ENCODE results near the gene SEMG2. TPM values are rescaled to one million over a fixed set of nuclear protein-coding genes. Genes with fewer than 3 reads are reported as not detected.

Gene SEMG2
- total RNA-seq, 4 donors from 2014 or later: not detected

GRCh38 chr20:45193331-45193730 is 27.8 kb upstream of the SEMG2 start:
- Histone ChIP-seq H3K27ac (no peak overlapping the region), H3K27me3 (no peaks in the 10 kb centered on the region), H3K36me3 (no peaks in the 10 kb centered on the region), H3K9me3 (peaks cover 0 to 3% (median 0%) of the 10 kb centered on the region in 4 donors), H3K4me1 (no peaks in the 10 kb centered on the region), H3K4me3 (no peak overlapping the region)
- no peak for DNase-seq
- TF ChIP-seq POLR2A (IDR thresholded peaks at IDR 0.05) (no peak), CTCF (IDR thresholded peaks at IDR 0.05) (no peak)

GRCh38 chr20:45206725-45207124 is 14.4 kb upstream of the SEMG2 start, which contains the start of gene SEMG1:
SEMG1 (plus strand) TSS chr20:45207033; CDS start chr20:45207054, 21 bp downstream.
- DNase-seq: no peak
- Histone ChIP-seq H3K27ac (no peak within 1 kb of the TSS), H3K27me3 (no peaks in the 10 kb centered on the region), H3K4me1 (no peaks in the 10 kb centered on the region), H3K36me3 (no peaks in the 10 kb centered on the region), H3K9me3 (peaks cover 0 to 4% (median 0%) of the 10 kb centered on the region in 4 donors), H3K4me3 (no peak within 1 kb of the TSS)
- TF ChIP-seq POLR2A (IDR thresholded peaks at IDR 0.05) (no peak), CTCF (IDR thresholded peaks at IDR 0.05) (no peak)

- no peaks in the 10 kb centered on the region for H3K4me1 ChIP-seq
- H3K9me3 ChIP-seq: no peaks in the 10 kb centered on the region
- no peak overlapping the region for H3K4me3 ChIP-seq
- no peaks in the 10 kb centered on the region for H3K27me3 ChIP-seq
- no peak overlapping the region for H3K27ac ChIP-seq
- DNase-seq: no peak
- TF ChIP-seq CTCF (IDR thresholded peaks at IDR 0.05): no peak
- no peak for TF ChIP-seq POLR2A (IDR thresholded peaks at IDR 0.05)
- no peaks in the 10 kb centered on the region for H3K36me3 ChIP-seq
These were observed 11.2 kb upstream of the SEMG2 start for GRCh38 chr20:45209924-45210323.

- Histone ChIP-seq H3K27me3 (no peaks in the 10 kb centered on the region), H3K9me3 (no peaks in the 10 kb centered on the region), H3K27ac (no peak overlapping the region), H3K4me3 (no peak overlapping the region), H3K36me3 (no peaks in the 10 kb centered on the region), H3K4me1 (no peaks in the 10 kb centered on the region)
- TF ChIP-seq CTCF (IDR thresholded peaks at IDR 0.05): no peak
- TF ChIP-seq POLR2A (IDR thresholded peaks at IDR 0.05): no peak
- DNase-seq: no peak
These were observed 9.4 kb upstream of the SEMG2 start for GRCh38 chr20:45211569-45212474.

GRCh38 chr20:45212836-45213235 is 8.3 kb upstream of the SEMG2 start:
- no peak overlapping the region for H3K27ac ChIP-seq
- DNase-seq: no peak
- no peaks in the 10 kb centered on the region for H3K4me1 ChIP-seq
- no peaks in the 10 kb centered on the region for H3K36me3 ChIP-seq
- no peak for TF ChIP-seq CTCF (IDR thresholded peaks at IDR 0.05)
- no peaks in the 10 kb centered on the region for H3K9me3 ChIP-seq
- H3K4me3 ChIP-seq: no peak overlapping the region
- H3K27me3 ChIP-seq: no peaks in the 10 kb centered on the region

Data from Peyer's patch (tissue), 4 donors.